Measurements from ENCODE around the gene EEF1B2. TPM values are rescaled to one million over a fixed set of nuclear protein-coding genes. Genes with fewer than 3 reads are reported as not detected.
A peak's percentile ranks its signal among the peaks of the same experiment; 100 is the strongest.
"Not testable (repeated sequence)": the region's sequence is repeated elsewhere in the genome, so short reads cannot be mapped to it uniquely, and the experiment has no call there.

EEF1B2 gene
- total RNA-seq, 1 experiment from 2014 or later, result 180 TPM

GRCh38 chr2:206164261-206164862 lies 4.7 kb downstream of the EEF1B2 start:
- DNase-seq (ENCODE audit: low read depth), result peak; percentile 42

- DNase-seq (ENCODE audit: low read depth), result not testable (repeated sequence)
Measured at GRCh38 chr2:206168230-206168629, 8.5 kb downstream of the EEF1B2 start.

- not testable (repeated sequence) for DNase-seq (ENCODE audit: low read depth)
Measured at GRCh38 chr2:206171624-206172397, 12.1 kb downstream of the EEF1B2 start.

GRCh38 chr2:206173147-206173546 lies 13.5 kb downstream of the EEF1B2 start:
- DNase-seq (ENCODE audit: low read depth), result no peak

- DNase-seq (ENCODE audit: low read depth), result no peak
Measured at GRCh38 chr2:206176121-206176520, 16.4 kb downstream of the EEF1B2 start.

GRCh38 chr2:206176901-206177300 lies 17.2 kb downstream of the EEF1B2 start:
- DNase-seq (ENCODE audit: low read depth), result no peak

- DNase-seq (ENCODE audit: low read depth), result peak; percentile 45
Measured at GRCh38 chr2:206181526-206181925, 21.8 kb downstream of the EEF1B2 start.

GRCh38 chr2:206189691-206190090 lies 30.0 kb downstream of the EEF1B2 start:
- DNase-seq (ENCODE audit: low read depth), result no peak

- DNase-seq (ENCODE audit: low read depth), result no peak
Measured at GRCh38 chr2:206190111-206190510, 30.4 kb downstream of the EEF1B2 start.

GRCh38 chr2:206190689-206191088 lies 31.0 kb downstream of the EEF1B2 start:
- DNase-seq (ENCODE audit: low read depth), result no peak

GRCh38 chr2:206192157-206192556 lies 32.5 kb downstream of the EEF1B2 start:
- DNase-seq (ENCODE audit: low read depth), result no peak

GRCh38 chr2:206193671-206194357 lies 34.1 kb downstream of the EEF1B2 start:
- DNase-seq (ENCODE audit: low read depth), result no peak

GRCh38 chr2:206198677-206199076 lies 39.0 kb downstream of the EEF1B2 start:
- peak; percentile 20 for DNase-seq (ENCODE audit: low read depth)

- no peak for DNase-seq (ENCODE audit: low read depth)
Measured at GRCh38 chr2:206201075-206201848, 41.6 kb downstream of the EEF1B2 start.

- DNase-seq (ENCODE audit: low read depth), result no peak
Measured at GRCh38 chr2:206202446-206202845, 42.8 kb downstream of the EEF1B2 start.

GRCh38 chr2:206203331-206203730 lies 43.6 kb downstream of the EEF1B2 start:
- no peak for DNase-seq (ENCODE audit: low read depth)

GRCh38 chr2:206204710-206205109 lies 45.0 kb downstream of the EEF1B2 start:
- DNase-seq (ENCODE audit: low read depth), result no peak

GRCh38 chr2:206207316-206207715 lies 47.6 kb downstream of the EEF1B2 start:
- DNase-seq (ENCODE audit: low read depth), result not testable (repeated sequence)

GRCh38 chr2:206208900-206209299 lies 49.2 kb downstream of the EEF1B2 start:
- DNase-seq (ENCODE audit: low read depth), result no peak

- peak; percentile 71 for DNase-seq (ENCODE audit: low read depth)
Measured at GRCh38 chr2:206211657-206212255, 52.1 kb downstream of the EEF1B2 start.
